Osteoblast (primary cell): ENCODE results near the gene RNF26. TPM values are rescaled to one million over a fixed set of nuclear protein-coding genes. Genes with fewer than 3 reads are reported as not detected.
A peak's percentile ranks its signal among the peaks of the same experiment; 100 is the strongest.

Experiments
- DNase-seq: peaks from one replicate; pipeline ENCODE4 v3.0.0; 2011; ENCODE audit warnings: low spot score, mixed read lengths; ENCODE audit not compliant: insufficient read length; ENCODE audit errors: missing footprints
- H2AFZ ChIP-seq: 2 replicates; pipeline ENCODE4 v1.6.0; 2011; ENCODE audit warnings: mild to moderate bottlenecking, low read length
- H3K27ac ChIP-seq: 2 replicates; pipeline ENCODE4 v1.5.1; 2011; ENCODE audit warnings: mild to moderate bottlenecking, low read depth, low read length, moderate library complexity
- H3K27me3 ChIP-seq: 2 replicates; pipeline ENCODE4 v1.6.0; 2012; ENCODE audit warnings: mild to moderate bottlenecking, control low read depth, inconsistent platforms, low read length, moderate library complexity; ENCODE audit not compliant: insufficient read depth
- H3K36me3 ChIP-seq: 2 replicates; pipeline ENCODE4 v1.5.1; 2011; ENCODE audit warnings: mild to moderate bottlenecking, low read length, control low read depth, moderate library complexity; ENCODE audit not compliant: insufficient read depth
- H3K4me1 ChIP-seq: 2 replicates; pipeline ENCODE4 v1.5.1; 2011; ENCODE audit warnings: mild to moderate bottlenecking, low read length, control low read depth, moderate library complexity; ENCODE audit not compliant: insufficient read depth
- H3K4me2 ChIP-seq: 2 replicates; pipeline ENCODE4 v1.6.0; 2011; ENCODE audit warnings: mild to moderate bottlenecking, low read length; ENCODE audit not compliant: insufficient read depth
- H3K4me3 ChIP-seq: fragments of 200-600 bp; sonication (generic); 3 replicates; pipeline ENCODE4 v1.5.1; 2012; ENCODE audit warnings: mild to moderate bottlenecking, low read length, inconsistent platforms; ENCODE audit not compliant: insufficient read depth
- H3K79me2 ChIP-seq: 2 replicates; pipeline ENCODE4 v1.6.0; 2012; ENCODE audit warnings: mild to moderate bottlenecking, low read length, control low read depth, inconsistent platforms; ENCODE audit not compliant: insufficient read depth
- H3K9me3 ChIP-seq: 2 replicates; pipeline ENCODE4 v1.5.1; 2011; ENCODE audit warnings: low read depth, low read length, control low read depth
- H4K20me1 ChIP-seq: 2 replicates; pipeline ENCODE4 v1.6.0; 2012; ENCODE audit warnings: mild to moderate bottlenecking, low read length, control low read depth; ENCODE audit not compliant: insufficient read depth
- total RNA-seq: library from RNA; depleted of rRNA; stranded (reverse); fragments of >200 nt; gene quantifications from 2 replicates; pipeline ENCODE4 v1.2.3, GENCODE V29; 2012
- TF ChIP-seq, protein P1 (sequence below): IDR thresholded peaks from 2 replicates; pipeline ENCODE4 v1.5.1; 2011; ENCODE audit warnings: mild to moderate bottlenecking, low read depth, low read length, moderate library complexity; ENCODE audit errors: extremely low read depth

Gene RNF26
- total RNA-seq, 1 donor: 4.0 TPM

DNA sequence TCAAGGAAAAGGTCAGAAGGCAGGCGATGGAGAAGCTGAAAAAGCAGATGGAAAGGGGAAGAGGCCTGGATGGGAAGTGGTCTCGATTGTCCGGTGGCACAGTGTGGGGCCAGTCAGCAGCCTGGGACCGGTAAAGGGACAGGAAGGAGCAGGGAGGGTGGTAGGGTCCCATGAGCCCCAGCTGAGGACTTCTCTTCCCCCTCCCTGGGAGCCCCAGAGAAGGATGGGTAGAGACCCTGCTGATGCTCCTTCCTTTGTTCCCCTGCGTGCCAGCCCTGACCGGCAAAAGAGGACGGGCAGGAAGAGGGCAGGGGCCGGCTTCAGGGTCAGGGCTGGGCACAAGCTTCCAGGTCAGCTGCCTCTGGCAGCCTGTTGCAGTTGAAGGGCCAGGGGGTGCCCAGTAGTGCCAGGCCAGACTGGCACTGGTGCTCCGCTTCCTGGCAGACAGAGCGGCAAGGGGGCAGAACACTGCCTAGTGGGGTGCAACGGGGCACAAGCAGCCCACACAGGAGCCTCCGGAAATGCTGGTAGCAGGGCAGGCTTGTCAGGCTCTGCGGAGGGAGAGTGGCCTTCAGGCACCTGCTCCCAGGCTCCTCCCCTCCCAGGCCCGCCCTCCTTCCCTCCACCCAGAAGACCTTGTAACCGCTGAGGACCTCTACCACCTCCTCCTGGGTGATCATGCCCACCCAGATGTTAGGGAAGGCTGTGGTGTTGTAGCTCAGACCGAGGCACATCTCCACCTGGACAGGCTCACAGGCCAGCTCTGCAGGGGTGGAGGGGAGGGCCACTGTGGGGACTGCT, 7.1 kb downstream of the RNF26 start:
- Histone ChIP-seq H3K9me3 (no peaks in the 10 kb centered on the region), H3K4me2 (peak overlapping the region; percentile 82), H3K27ac (no peak overlapping the region), H3K4me3 (peak overlapping the region; percentile 76), H2AFZ (no peak overlapping the region), H3K79me2 (peaks cover 7% of the 10 kb centered on the region), H3K4me1 (peaks cover 38% of the 10 kb centered on the region), H3K27me3 (peaks cover 13% of the 10 kb centered on the region), H3K36me3 (peaks cover 4% of the 10 kb centered on the region), H4K20me1 (peaks cover 10% of the 10 kb centered on the region)
- TF ChIP-seq, protein P1, sequence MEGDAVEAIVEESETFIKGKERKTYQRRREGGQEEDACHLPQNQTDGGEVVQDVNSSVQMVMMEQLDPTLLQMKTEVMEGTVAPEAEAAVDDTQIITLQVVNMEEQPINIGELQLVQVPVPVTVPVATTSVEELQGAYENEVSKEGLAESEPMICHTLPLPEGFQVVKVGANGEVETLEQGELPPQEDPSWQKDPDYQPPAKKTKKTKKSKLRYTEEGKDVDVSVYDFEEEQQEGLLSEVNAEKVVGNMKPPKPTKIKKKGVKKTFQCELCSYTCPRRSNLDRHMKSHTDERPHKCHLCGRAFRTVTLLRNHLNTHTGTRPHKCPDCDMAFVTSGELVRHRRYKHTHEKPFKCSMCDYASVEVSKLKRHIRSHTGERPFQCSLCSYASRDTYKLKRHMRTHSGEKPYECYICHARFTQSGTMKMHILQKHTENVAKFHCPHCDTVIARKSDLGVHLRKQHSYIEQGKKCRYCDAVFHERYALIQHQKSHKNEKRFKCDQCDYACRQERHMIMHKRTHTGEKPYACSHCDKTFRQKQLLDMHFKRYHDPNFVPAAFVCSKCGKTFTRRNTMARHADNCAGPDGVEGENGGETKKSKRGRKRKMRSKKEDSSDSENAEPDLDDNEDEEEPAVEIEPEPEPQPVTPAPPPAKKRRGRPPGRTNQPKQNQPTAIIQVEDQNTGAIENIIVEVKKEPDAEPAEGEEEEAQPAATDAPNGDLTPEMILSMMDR: no peak
- peak; percentile 76 for DNase-seq

- H3K27me3 ChIP-seq: peaks cover 15% of the 10 kb centered on the region
- H3K4me2 ChIP-seq: no peak overlapping the region
- peaks cover 10% of the 10 kb centered on the region for H4K20me1 ChIP-seq
- no peak overlapping the region for H3K27ac ChIP-seq
- no peaks in the 10 kb centered on the region for H3K36me3 ChIP-seq
- no peak overlapping the region for H2AFZ ChIP-seq
- TF ChIP-seq, protein P1: no peak
- no peaks in the 10 kb centered on the region for H3K9me3 ChIP-seq
- no peak overlapping the region for H3K4me3 ChIP-seq
- peak; percentile 87 for DNase-seq
- peaks cover 2% of the 10 kb centered on the region for H3K79me2 ChIP-seq
- H3K4me1 ChIP-seq: peaks cover 34% of the 10 kb centered on the region
Measured at GRCh38 chr11:119342023-119342300, 7.6 kb downstream of the RNF26 start.

- TF ChIP-seq, protein P1: no peak
- H3K27ac ChIP-seq: no peak overlapping the region
- no peaks in the 10 kb centered on the region for H3K9me3 ChIP-seq
Measured at GRCh38 chr11:119342362-119343130, 8.2 kb downstream of the RNF26 start.

GRCh38 chr11:119343726-119344125, 9.4 kb downstream of the RNF26 start:
- H3K79me2 ChIP-seq: no peaks in the 10 kb centered on the region
- no peak overlapping the region for H2AFZ ChIP-seq
- no peaks in the 10 kb centered on the region for H3K9me3 ChIP-seq
- H3K4me1 ChIP-seq: peaks cover 16% of the 10 kb centered on the region
- H3K36me3 ChIP-seq: no peaks in the 10 kb centered on the region
- H3K27ac ChIP-seq: no peak overlapping the region
- TF ChIP-seq, protein P1: no peak
- no peak overlapping the region for H3K4me2 ChIP-seq
- H4K20me1 ChIP-seq: peaks cover 6% of the 10 kb centered on the region
- no peak overlapping the region for H3K4me3 ChIP-seq
- H3K27me3 ChIP-seq: peaks cover 23% of the 10 kb centered on the region
- no peak for DNase-seq

More at GRCh38 chr11:119342362-119343130, 8.2 kb downstream of the RNF26 start:
- no peak overlapping the region for H3K4me2 ChIP-seq
- H3K27me3 ChIP-seq: peaks cover 16% of the 10 kb centered on the region
- H3K4me1 ChIP-seq: peaks cover 28% of the 10 kb centered on the region
- peak; percentile 73 for DNase-seq
- no peaks in the 10 kb centered on the region for H3K79me2 ChIP-seq
- H2AFZ ChIP-seq: no peak overlapping the region
- H3K4me3 ChIP-seq: no peak overlapping the region
- H4K20me1 ChIP-seq: peaks cover 10% of the 10 kb centered on the region
- no peaks in the 10 kb centered on the region for H3K36me3 ChIP-seq
